H1 (cell line): ENCODE data around the gene FAH. TPM values are rescaled to one million over a fixed set of nuclear protein-coding genes. Genes with fewer than 3 reads are reported as not detected.

Experiments
- CTCF ChIA-PET: fragments of 300-600 bp; sonication (Branson Sonifier 250); formaldehyde crosslinking; loops from one replicate; lab custom pipeline; 2021; ENCODE audit not compliant: partially characterized antibody; lab: Charles Lee
- POLR2A ChIA-PET: fragments of 300-600 bp; sonication (Branson Sonifier 250); formaldehyde crosslinking; loops from one replicate; lab custom pipeline; 2021; ENCODE audit warnings: inconsistent platforms; ENCODE audit not compliant: partially characterized antibody; lab: Charles Lee
- DNase-seq, 2 experiments: peaks; one replicate each; pipeline versions ENCODE4 v3.0.0 to v3.0.0-alpha.2; 2010 to 2022; ENCODE audit warnings: low spot score in 2 of 2, low read depth in 1 of 2, mixed read lengths in 1 of 2
- FAIRE-seq: peaks from 2 replicates; lab custom pipeline; 2011; peaks lifted over from hg19 to GRCh38; lab: Jason Lieb, UNC
- H2AFZ ChIP-seq: 2 replicates; pipeline ENCODE4 v1.8.1; 2012; ENCODE audit warnings: low read length, inconsistent platforms
- H2AK5ac ChIP-seq: 2 replicates; pipeline ENCODE4 v1.6.1; 2013; ENCODE audit warnings: low read depth, low read length
- H2BK120ac ChIP-seq: replicated peaks from 2 replicates; pipeline ENCODE3; 2013; ENCODE audit warnings: low read depth, low read length, inconsistent platforms
- H2BK12ac ChIP-seq: 2 replicates; pipeline ENCODE4 v1.6.1; 2013; ENCODE audit warnings: low read depth, low read length
- H2BK15ac ChIP-seq: 2 replicates; pipeline ENCODE4 v1.6.1; 2013; ENCODE audit warnings: low read length
- H2BK20ac ChIP-seq: 2 replicates; pipeline ENCODE4 v1.6.1; 2013; ENCODE audit warnings: low read length
- H2BK5ac ChIP-seq: 2 replicates; pipeline ENCODE4 v1.6.1; 2013; ENCODE audit warnings: low read depth, low read length
- H3K14ac ChIP-seq: 2 replicates; pipeline ENCODE4 v1.6.1; 2013; ENCODE audit warnings: inconsistent platforms; ENCODE audit not compliant: insufficient read length
- H3K18ac ChIP-seq: 2 replicates; pipeline ENCODE4 v1.6.1; 2013; ENCODE audit warnings: low read length; ENCODE audit errors: extremely low read depth
- H3K23ac ChIP-seq: 2 replicates; pipeline ENCODE4 v1.6.1; 2013; ENCODE audit warnings: inconsistent platforms; ENCODE audit not compliant: insufficient read length
- H3K23me2 ChIP-seq: 2 replicates; pipeline ENCODE4 v1.6.1; 2013; ENCODE audit warnings: low read depth, low read length
- H3K27ac ChIP-seq: 2 replicates; pipeline ENCODE4 v1.6.1; 2011; ENCODE audit warnings: low read depth, low read length, inconsistent platforms
- H3K27me3 ChIP-seq, 4 experiments: replicated peaks in 1 of 4; 1 replicate in 1 of 4; 2 replicates in 3 of 4; pipeline versions ENCODE4 v1.6.1 to v1.8.1; 2011 to 2013; ENCODE audit warnings: low read length in 3 of 4, mild to moderate bottlenecking in 3 of 4, inconsistent platforms in 2 of 4, mixed read lengths in 2 of 4, moderate library complexity in 1 of 4; ENCODE audit not compliant: control insufficient read depth in 3 of 4, insufficient read depth in 3 of 4; ENCODE audit errors: extremely low read depth in 1 of 4
- H3K36me3 ChIP-seq, 4 experiments: 2 replicates each; pipeline versions ENCODE4 v1.6.1 to v1.8.1; 2011 to 2013; ENCODE audit warnings: mild to moderate bottlenecking in 4 of 4, low read length in 3 of 4, moderate library complexity in 2 of 4, control low read depth in 1 of 4, inconsistent platforms in 1 of 4; ENCODE audit not compliant: insufficient read depth in 4 of 4, control insufficient read depth in 2 of 4
- H3K4ac ChIP-seq: replicated peaks from 2 replicates; pipeline ENCODE3; 2013; ENCODE audit warnings: low read length, low read depth, mixed read lengths, inconsistent platforms; ENCODE audit not compliant: insufficient read length
- H3K4me1 ChIP-seq, 4 experiments: replicated peaks in 1 of 4; 1 replicate in 1 of 4; 2 replicates in 3 of 4; pipeline versions ENCODE4 v1.6.1 to v1.8.1; 2011 to 2013; ENCODE audit warnings: low read length in 3 of 4, inconsistent platforms in 2 of 4, mixed read lengths in 1 of 4; ENCODE audit not compliant: insufficient read depth in 4 of 4, control insufficient read depth in 3 of 4
- H3K4me2 ChIP-seq, 2 experiments: 2 replicates each; pipeline versions ENCODE4 v1.6.1 to v1.8.1; 2011 to 2013; ENCODE audit warnings: low read depth in 2 of 2, low read length in 2 of 2, control low read depth in 1 of 2, inconsistent platforms in 1 of 2, mild to moderate bottlenecking in 1 of 2; ENCODE audit not compliant: insufficient read depth in 1 of 2
- H3K4me3 ChIP-seq, 4 experiments: fragments of 200-600, 300-600 bp in 1 of 4; sonication (generic), shearing (Covaris generic), sonication (Bioruptor Twin) in 1 of 4; 2 replicates each; pipeline versions ENCODE4 v1.5.1 to v1.8.1; 2011 to 2016; ENCODE audit warnings: low read length in 4 of 4, low read depth in 3 of 4, control low read depth in 2 of 4, inconsistent platforms in 2 of 4, mild to moderate bottlenecking in 2 of 4, mixed read lengths in 1 of 4, moderate library complexity in 1 of 4; ENCODE audit not compliant: insufficient read depth in 2 of 4; ENCODE audit errors: extremely low read depth in 1 of 4
- H3K56ac ChIP-seq: replicated peaks from 2 replicates; pipeline ENCODE3; 2013; ENCODE audit warnings: low read depth, mild to moderate bottlenecking, mixed read lengths, low read length, inconsistent platforms; ENCODE audit not compliant: insufficient read length
- H3K79me1 ChIP-seq: 2 replicates; pipeline ENCODE4 v1.6.1; 2013; ENCODE audit warnings: low read depth, low read length, control low read depth
- H3K79me2 ChIP-seq, 2 experiments: 2 replicates each; pipeline versions ENCODE4 v1.6.1 to v1.8.1; 2012 to 2013; ENCODE audit warnings: low read length in 2 of 2, mild to moderate bottlenecking in 2 of 2, inconsistent platforms in 1 of 2; ENCODE audit not compliant: insufficient read depth in 2 of 2, control insufficient read depth in 1 of 2
- H3K9ac ChIP-seq, 4 experiments: replicated peaks in 1 of 4; 1 replicate in 1 of 4; 2 replicates in 3 of 4; pipeline versions ENCODE4 v1.6.1 to v1.8.1; 2011 to 2013; ENCODE audit warnings: low read depth in 3 of 4, low read length in 3 of 4, control low read depth in 2 of 4, mild to moderate bottlenecking in 2 of 4, moderate library complexity in 2 of 4, inconsistent platforms in 1 of 4; ENCODE audit errors: extremely low read depth in 1 of 4
- H3K9me3 ChIP-seq, 2 experiments: 2 replicates each; pipeline versions ENCODE4 v1.6.1 to v1.8.1; 2012 to 2013; ENCODE audit warnings: mild to moderate bottlenecking in 2 of 2, moderate library complexity in 2 of 2, control low read depth in 1 of 2, inconsistent platforms in 1 of 2, low read depth in 1 of 2, low read length in 1 of 2, mixed read lengths in 1 of 2; ENCODE audit not compliant: insufficient read depth in 2 of 2
- H4K20me1 ChIP-seq, 2 experiments: replicated peaks in 1 of 2; 2 replicates each; pipeline versions ENCODE3 to v1.8.1; 2011 to 2013; ENCODE audit warnings: inconsistent platforms in 2 of 2, low read length in 2 of 2, mild to moderate bottlenecking in 1 of 2; ENCODE audit not compliant: insufficient read depth in 2 of 2, control insufficient read depth in 1 of 2
- H4K5ac ChIP-seq: 2 replicates; pipeline ENCODE4 v1.6.1; 2013; ENCODE audit warnings: low read length, low read depth, mixed read lengths, inconsistent platforms; ENCODE audit not compliant: insufficient read length
- H4K8ac ChIP-seq: 2 replicates; pipeline ENCODE4 v1.8.0; 2013; ENCODE audit warnings: mild to moderate bottlenecking, moderate library complexity, low read length, inconsistent platforms; ENCODE audit not compliant: insufficient read depth; ENCODE audit errors: extremely low read depth
- H4K91ac ChIP-seq: replicated peaks from 2 replicates; pipeline ENCODE3; 2013; ENCODE audit warnings: low read length, mixed read lengths, inconsistent platforms; ENCODE audit not compliant: insufficient read length
- ATF3 ChIP-seq: IDR thresholded peaks from 2 replicates; pipeline ENCODE4 v1.6.1; 2011; ENCODE audit warnings: low read depth, mild to moderate bottlenecking, low read length; ENCODE audit not compliant: insufficient read depth
- CBX8 ChIP-seq: fragments of 300-800, 300-1000 bp; sonication (generic); IDR thresholded peaks from 2 replicates; pipeline ENCODE4 v1.7.1; 2016; ENCODE audit warnings: low read depth, low read length, borderline replicate concordance
- CTCF ChIP-seq, 3 experiments: IDR thresholded peaks; 1 replicate in 2 of 3; 2 replicates in 1 of 3; pipeline versions ENCODE4 v1.5.1 to v1.6.1; 2011; ENCODE audit warnings: low read length in 3 of 3, mild to moderate bottlenecking in 3 of 3, inconsistent platforms in 2 of 3, low read depth in 1 of 3, moderate library complexity in 1 of 3; ENCODE audit not compliant: insufficient read depth in 1 of 3; ENCODE audit errors: control extremely low read depth in 1 of 3
- KDM1A ChIP-seq: fragments of 200-600, 300-600 bp; sonication (generic); IDR thresholded peaks from 2 replicates; pipeline ENCODE4 v1.7.1; 2016; ENCODE audit warnings: mild to moderate bottlenecking, low read length, borderline replicate concordance
- MAFK ChIP-seq: IDR thresholded peaks from 2 replicates; pipeline ENCODE4 v1.6.1; 2012; ENCODE audit warnings: low read depth, mild to moderate bottlenecking, improper control_type of control experiment, low read length
- NRF1 ChIP-seq: IDR thresholded peaks from 2 replicates; pipeline ENCODE4 v1.6.1; 2011; ENCODE audit warnings: mild to moderate bottlenecking, low read depth, low read length, improper control_type of control experiment
- PHF8 ChIP-seq: fragments of 200-600 bp; sonication (generic); conservative IDR thresholded peaks from 2 replicates; pipeline ENCODE4 v1.7.1; 2012; ENCODE audit warnings: low read depth, mild to moderate bottlenecking, inconsistent platforms, low read length, moderate library complexity
- POLR2AphosphoS5 ChIP-seq: IDR thresholded peaks from 2 replicates; pipeline ENCODE4 v1.6.1; 2011; ENCODE audit warnings: low read depth, low read length
- RXRA ChIP-seq: IDR thresholded peaks from 2 replicates; pipeline ENCODE4 v1.6.1; 2011; ENCODE audit warnings: low read depth, mild to moderate bottlenecking, low read length, moderate library complexity; ENCODE audit not compliant: insufficient read depth
- SRF ChIP-seq: IDR thresholded peaks from 2 replicates; pipeline ENCODE4 v1.6.1; 2011; ENCODE audit warnings: mild to moderate bottlenecking, low read depth, low read length, moderate library complexity
- TAF1 ChIP-seq: IDR thresholded peaks from 2 replicates; pipeline ENCODE4 v1.6.1; 2011; ENCODE audit warnings: mild to moderate bottlenecking, low read depth, low read length
- WGBS, 2 experiments: shearing (Covaris generic) in 1 of 2; methylation state at CpG; one replicate each; pipeline versions ENCODE4 v1.1.6 to v1.1.7; 2013 to 2015; ENCODE audit warnings: low lambda C conversion rate in 2 of 2, mixed read lengths in 2 of 2, inconsistent platforms in 1 of 2, low coverage in 1 of 2, missing lambda C conversion rate in 1 of 2; ENCODE audit not compliant: insufficient replicate concordance in 2 of 2, insufficient coverage in 1 of 2, insufficient read length in 1 of 2; ENCODE audit errors: extremely low coverage in 1 of 2, missing lambda C conversion rate in 1 of 2; 5-methylcytosine and 5-hydroxymethylcytosine counted together
- polyA plus RNA-seq, 7 experiments: library from polyadenylated mRNA; depleted of rRNA in 3 of 7; stranded (reverse) in 5 of 7; unstranded in 2 of 7; fragments of >200 nt in 5 of 7; fragments of 200-250 nt in 2 of 7; gene quantifications; 1 replicate in 5 of 7; 2 replicates in 1 of 7; 4 replicates in 1 of 7; pipeline versions ENCODE4 v1.2.1 to v1.2.3, GENCODE V29; 2011 to 2013; ENCODE audit warnings: missing spikeins in 2 of 7, mixed read lengths in 2 of 7
- total RNA-seq: library from RNA; stranded (reverse); fragmentation: NEBNext Ultra II Directional; extraction: Animal tissue kit (Norgen Biotek cat#: 25700); gene quantifications from 2 replicates; pipeline ENCODE4 v1.2.1, GENCODE V29; 2021

Gene FAH
- total and polyA plus RNA-seq, 2 of the 8 experiments (the other 6 are each of a cell fraction or from before 2014, with no cell fraction given) = 20.0 to 21.7 TPM

- no peaks in the 10 kb centered on the region for H3K79me1 ChIP-seq
- H3K9ac ChIP-seq = no peak overlapping the region
- H3K27ac ChIP-seq = no peak overlapping the region
- POLR2A ChIA-PET = no interaction called here
- no peak overlapping the region for H4K91ac ChIP-seq
- H3K4me3 ChIP-seq = no peak overlapping the region
- no peak overlapping the region for H3K23ac ChIP-seq
- WGBS, 2 experiments = 86% methylated on average over 2 of the region's 2 CpGs; no CpG with 5 or more reads in 1 of the 2 experiments
- no peak overlapping the region for H3K4me2 ChIP-seq
- FAIRE-seq (no peak), DNase-seq (no peak)
- no peak overlapping the region for H3K56ac ChIP-seq
- H3K9me3 ChIP-seq = no peaks in the 10 kb centered on the region
- H3K79me2 ChIP-seq = no peaks in the 10 kb centered on the region
- H3K18ac ChIP-seq = no peak overlapping the region
- no peak overlapping the region for H3K4ac ChIP-seq
- no peak overlapping the region for H4K8ac ChIP-seq
- H4K20me1 ChIP-seq = no peaks in the 10 kb centered on the region
- H2BK15ac ChIP-seq = no peak overlapping the region
- H2BK20ac ChIP-seq = no peak overlapping the region
- no peak overlapping the region for H2AFZ ChIP-seq
- CTCF ChIA-PET = interaction anchor here (1.2 to 2.1 kb wide), 7 partner anchors 16 to 323 kb away, joined by 3 to 6 read pairs (median 4); no protein-coding TSS in a partner anchor
- H2AK5ac ChIP-seq = no peak overlapping the region
- H3K36me3 ChIP-seq = 0 out of 8 replicates have a peak, but pooled peaks cover 0 to 5% (median 0%) of the 10 kb centered on the region in 4 experiments
- no peaks in the 10 kb centered on the region for H3K4me1 ChIP-seq
- H2BK5ac ChIP-seq = no peak overlapping the region
- no peak overlapping the region for H3K14ac ChIP-seq
- H2BK120ac ChIP-seq = no peak overlapping the region
- H3K23me2 ChIP-seq = no peaks in the 10 kb centered on the region
- H4K5ac ChIP-seq = no peak overlapping the region
- H2BK12ac ChIP-seq = no peak overlapping the region
- no peaks in the 10 kb centered on the region for H3K27me3 ChIP-seq
- no peak for TF ChIP-seq ATF3
- TF ChIP-seq CBX8 = no peak
- TF ChIP-seq TAF1 = no peak
- TF ChIP-seq MAFK = no peak
- TF ChIP-seq CTCF (IDR thresholded peaks at IDR 0.05; ENCODE audit: control extremely low read depth in 1 of 3, insufficient read depth in 1 of 3, low read depth in 1 of 3, low read length in 3 of 3) = no peak
- no peak for TF ChIP-seq NRF1
- TF ChIP-seq POLR2AphosphoS5 = no peak
- no peak for TF ChIP-seq RXRA
- TF ChIP-seq SRF = no peak
- TF ChIP-seq KDM1A = no peak
- TF ChIP-seq PHF8 = no peak
Measured at GRCh38 chr15:80177156-80177555, 24.4 kb downstream of the FAH start.
